ENCODE measurements around the gene TSPAN12.

The TSPAN12 gene

GRCh38 chr7:120831260-120831659, 26.7 kb downstream of the TSPAN12 start:
- Histone ChIP-seq H3K9me3 (ENCODE audit: insufficient read depth, low read depth, low read length) (no peaks in the 10 kb centered on the region), H3K4me1 (ENCODE audit: insufficient read depth, low read length, poor library complexity, severe bottlenecking) (no peaks in the 10 kb centered on the region), H3K79me2 (ENCODE audit: insufficient read depth, low read length) (no peaks in the 10 kb centered on the region), H3K4me2 (ENCODE audit: low read depth, low read length, poor library complexity, severe bottlenecking) (no peak overlapping the region), H3K9me2 (replicated peaks; ENCODE audit: low read depth, low read length) (no peaks in the 10 kb centered on the region), H3F3A (ENCODE audit: low read depth) (no peaks in the 10 kb centered on the region), H3K9ac (ENCODE audit: low read depth, low read length, poor library complexity, severe bottlenecking) (no peak overlapping the region), H3K4me3 (ENCODE audit: low read length, poor library complexity, severe bottlenecking) (no peak overlapping the region), H2AFZ (ENCODE audit: low read length) (no peak overlapping the region), H4K20me1 (ENCODE audit: insufficient read depth, low read length, poor library complexity, severe bottlenecking) (no peaks in the 10 kb centered on the region), H3K27me3 (ENCODE audit: insufficient read depth, low read length, poor library complexity, severe bottlenecking) (no peaks in the 10 kb centered on the region), H3K36me3 (ENCODE audit: insufficient read depth, low read length) (no peaks in the 10 kb centered on the region)
- no peak for TF ChIP-seq CTCF (conservative IDR thresholded peaks at IDR 0.05; ENCODE audit: low read length)
- TF ChIP-seq EZH2phosphoT487 (IDR thresholded peaks at IDR 0.05; ENCODE audit: borderline replicate concordance) = no peak

- Histone ChIP-seq H4K20me1 (ENCODE audit: insufficient read depth, low read length, poor library complexity, severe bottlenecking) (no peaks in the 10 kb centered on the region), H2AFZ (ENCODE audit: low read length) (no peak overlapping the region), H3F3A (ENCODE audit: low read depth) (no peaks in the 10 kb centered on the region), H3K4me2 (ENCODE audit: low read depth, low read length, poor library complexity, severe bottlenecking) (no peak overlapping the region), H3K27me3 (ENCODE audit: insufficient read depth, low read length, poor library complexity, severe bottlenecking) (no peaks in the 10 kb centered on the region), H3K9me2 (replicated peaks; ENCODE audit: low read depth, low read length) (no peaks in the 10 kb centered on the region), H3K79me2 (ENCODE audit: insufficient read depth, low read length) (no peaks in the 10 kb centered on the region), H3K36me3 (ENCODE audit: insufficient read depth, low read length) (no peaks in the 10 kb centered on the region), H3K4me3 (ENCODE audit: low read length, poor library complexity, severe bottlenecking) (no peak overlapping the region), H3K9ac (ENCODE audit: low read depth, low read length, poor library complexity, severe bottlenecking) (no peak overlapping the region), H3K9me3 (ENCODE audit: insufficient read depth, low read depth, low read length) (no peaks in the 10 kb centered on the region), H3K4me1 (ENCODE audit: insufficient read depth, low read length, poor library complexity, severe bottlenecking) (no peaks in the 10 kb centered on the region)
- TF ChIP-seq EZH2phosphoT487 (IDR thresholded peaks at IDR 0.05; ENCODE audit: borderline replicate concordance) = no peak
- no peak for TF ChIP-seq CTCF (conservative IDR thresholded peaks at IDR 0.05; ENCODE audit: low read length)
Measured at GRCh38 chr7:120829487-120829886, 28.5 kb downstream of the TSPAN12 start.

GRCh38 chr7:120828528-120828927, 29.4 kb downstream of the TSPAN12 start:
- Histone ChIP-seq H3K36me3 (ENCODE audit: insufficient read depth, low read length) (no peaks in the 10 kb centered on the region), H4K20me1 (ENCODE audit: insufficient read depth, low read length, poor library complexity, severe bottlenecking) (no peaks in the 10 kb centered on the region), H3K4me3 (ENCODE audit: low read length, poor library complexity, severe bottlenecking) (no peak overlapping the region), H3K79me2 (ENCODE audit: insufficient read depth, low read length) (no peaks in the 10 kb centered on the region), H3F3A (ENCODE audit: low read depth) (no peaks in the 10 kb centered on the region), H3K27me3 (ENCODE audit: insufficient read depth, low read length, poor library complexity, severe bottlenecking) (no peaks in the 10 kb centered on the region), H3K4me2 (ENCODE audit: low read depth, low read length, poor library complexity, severe bottlenecking) (no peak overlapping the region), H3K9me3 (ENCODE audit: insufficient read depth, low read depth, low read length) (no peaks in the 10 kb centered on the region), H2AFZ (ENCODE audit: low read length) (no peak overlapping the region), H3K9me2 (replicated peaks; ENCODE audit: low read depth, low read length) (no peaks in the 10 kb centered on the region), H3K9ac (ENCODE audit: low read depth, low read length, poor library complexity, severe bottlenecking) (no peak overlapping the region), H3K4me1 (ENCODE audit: insufficient read depth, low read length, poor library complexity, severe bottlenecking) (no peaks in the 10 kb centered on the region)
- TF ChIP-seq EZH2phosphoT487 (IDR thresholded peaks at IDR 0.05; ENCODE audit: borderline replicate concordance) (no peak), CTCF (conservative IDR thresholded peaks at IDR 0.05; ENCODE audit: low read length) (no peak)

Measured in Loucy (cell line).